GM11168 (cell line): ENCODE data around the gene ZSWIM6.

Source experiments
- in situ Hi-C: fragments of 300-500 bp; cut with MboI; formaldehyde crosslinking; loops from one replicate; pipeline ENCODE4 v1.12.0; 2022; ENCODE audit warnings: low sequenced_read_pairs; ENCODE audit not compliant: unreplicated experiment

The ZSWIM6 gene

DNA sequence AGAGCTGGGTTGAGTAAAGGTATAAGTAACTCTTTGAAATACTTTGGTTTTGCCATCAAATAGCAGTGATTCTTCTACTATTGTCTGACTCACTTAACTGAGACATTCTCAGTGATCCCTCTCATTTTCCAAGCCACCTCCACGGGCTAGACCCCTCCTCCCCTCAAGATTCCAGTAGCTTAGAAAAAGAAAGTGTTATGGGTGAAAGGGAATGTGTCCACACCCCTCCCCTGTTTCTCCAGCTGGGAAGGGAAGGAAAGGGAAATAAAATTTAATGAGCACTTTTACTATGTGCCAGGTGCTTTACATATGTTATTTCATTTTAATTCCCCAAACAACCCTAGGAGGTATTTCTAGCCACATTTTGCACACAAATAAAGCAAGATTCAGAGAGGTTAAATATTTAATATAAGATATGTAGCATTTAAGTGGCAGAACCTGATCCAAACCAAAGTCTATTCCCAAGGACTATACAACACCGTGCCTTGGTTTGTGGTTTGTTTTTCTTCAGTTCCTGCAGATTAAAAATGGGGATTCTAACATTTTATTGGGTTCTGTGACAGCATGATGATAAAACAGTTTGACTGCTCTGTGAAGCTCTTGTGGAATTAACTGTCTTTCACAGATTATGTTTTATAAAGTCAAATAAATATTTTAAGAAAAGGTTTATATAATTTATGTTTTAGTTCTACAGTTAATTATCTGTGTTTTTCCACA is 135.9 kb downstream of the ZSWIM6 start:
- in situ Hi-C loops = no loop called here

DNA sequence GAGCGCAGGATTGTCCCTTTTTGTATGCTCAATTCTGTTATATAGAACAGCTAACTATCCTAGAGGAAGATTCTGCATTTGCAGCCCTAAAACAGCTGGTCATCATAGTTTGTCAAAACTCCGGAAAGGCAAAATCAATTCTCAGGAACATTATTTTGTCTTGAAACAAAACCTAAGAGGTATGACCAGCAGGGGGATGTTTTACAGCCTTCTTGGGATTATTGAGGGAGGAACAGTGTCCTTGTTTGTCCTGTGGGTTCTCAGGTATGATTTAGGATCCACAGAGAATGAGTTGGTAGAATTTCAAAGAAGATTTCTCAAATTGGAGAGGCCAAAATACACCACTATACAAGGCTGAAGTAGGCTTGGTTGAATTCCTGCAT is 136.4 kb downstream of the ZSWIM6 start:
- in situ Hi-C loops = no loop called here

DNA sequence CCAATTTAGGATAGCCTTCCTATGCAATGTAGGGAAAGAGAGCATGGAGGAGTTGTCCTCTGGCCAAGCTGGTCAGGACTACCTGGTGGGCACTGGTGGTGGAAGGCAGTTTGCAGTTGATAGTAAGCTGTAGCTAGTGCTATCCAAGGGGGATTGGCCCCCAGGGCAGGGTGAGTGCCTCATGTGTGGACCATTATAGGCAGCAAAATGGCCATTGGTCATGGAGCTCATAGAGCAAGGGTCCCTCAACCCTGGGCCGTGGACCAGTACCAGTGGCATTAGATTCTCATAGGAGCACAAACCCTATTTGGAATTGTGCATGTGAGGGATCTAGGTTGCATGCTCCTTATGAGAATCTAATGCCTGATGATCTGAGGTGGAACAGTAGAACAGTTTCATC is 139.3 kb downstream of the ZSWIM6 start:
- in situ Hi-C loops = no loop called here

GRCh38 chr5:61472172-61472958 is 140.3 kb downstream of the ZSWIM6 start:
- in situ Hi-C loops = no loop called here

GRCh38 chr5:61474746-61475145 is 142.7 kb downstream of the ZSWIM6 start:
- in situ Hi-C loops = no loop called here

GRCh38 chr5:61477788-61478187 is 145.7 kb downstream of the ZSWIM6 start:
- in situ Hi-C loops = no loop called here

DNA sequence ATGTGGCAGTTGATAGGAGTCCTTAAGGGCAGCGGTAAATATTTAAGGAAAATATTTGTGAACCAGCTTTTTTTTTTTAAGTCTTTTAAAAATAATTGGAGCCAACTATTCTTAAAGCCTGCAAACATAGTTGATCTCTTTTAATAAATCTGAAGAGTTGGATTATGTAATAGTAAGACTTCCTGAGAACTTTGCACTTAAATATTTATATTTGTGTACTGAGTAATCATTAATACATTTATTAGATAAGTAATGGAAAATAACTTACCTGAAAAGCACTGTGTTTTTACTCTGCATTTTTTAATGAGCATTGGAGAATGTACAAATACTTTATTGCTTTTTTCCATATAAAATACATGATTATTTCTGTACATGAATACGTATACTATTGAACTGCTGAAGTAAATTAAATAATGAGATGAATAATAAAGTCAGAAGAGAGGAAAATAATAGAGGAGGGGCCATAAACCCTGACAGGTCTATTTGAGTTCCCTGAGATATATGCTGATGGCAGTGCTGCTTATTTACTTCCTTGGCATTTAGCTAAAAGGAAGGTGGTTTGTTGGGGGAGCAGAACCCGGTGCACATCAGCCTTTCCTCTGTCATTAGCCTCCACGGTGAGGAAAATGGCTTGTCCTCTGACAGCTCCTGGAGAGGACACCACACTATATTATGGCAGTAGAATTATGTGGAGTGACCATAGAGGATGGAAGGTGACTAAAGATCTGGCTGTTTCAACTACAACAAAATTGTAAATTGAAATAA is 148.0 kb downstream of the ZSWIM6 start:
- in situ Hi-C loops = no loop called here

DNA sequence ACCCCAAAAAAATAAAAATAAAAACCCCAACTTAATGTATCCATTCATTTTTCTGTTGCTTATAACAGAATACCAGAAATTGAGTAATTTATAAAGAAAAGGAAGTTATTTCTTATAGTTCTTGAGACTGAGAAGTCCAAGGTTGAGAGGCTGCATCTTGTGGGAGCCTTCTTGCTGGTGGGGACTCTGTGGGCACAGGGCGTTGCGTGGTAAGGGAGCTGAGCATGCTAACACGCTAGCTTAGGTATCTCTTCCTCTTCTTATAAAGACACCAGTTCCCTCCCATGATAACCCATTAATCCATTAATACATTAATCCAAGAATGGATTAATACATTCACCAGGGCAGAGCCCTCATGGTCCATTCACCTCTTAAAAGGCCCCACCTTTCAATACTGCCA is 150.9 kb downstream of the ZSWIM6 start:
- in situ Hi-C loops = no loop called here

DNA sequence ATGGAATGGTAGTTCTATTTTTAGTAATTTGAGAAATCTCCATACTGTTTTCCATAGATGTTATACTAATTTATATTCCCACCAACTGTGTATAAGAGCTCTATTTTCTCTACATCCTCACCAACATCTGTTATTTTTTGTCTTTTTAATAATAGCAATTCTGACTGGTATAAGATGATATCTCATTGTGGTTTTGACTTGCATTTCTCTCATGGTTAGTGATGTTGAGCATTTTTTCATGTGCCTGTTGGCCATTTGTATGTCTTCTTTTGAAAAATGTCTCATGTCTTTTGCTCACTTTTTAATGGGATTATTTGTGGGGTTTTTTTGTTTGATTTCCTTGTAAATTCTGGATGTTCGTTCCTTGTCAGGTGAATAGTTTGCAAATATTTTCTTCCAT is 154.4 kb downstream of the ZSWIM6 start:
- in situ Hi-C loops = no loop called here

GRCh38 chr5:61489574-61489973 is 157.5 kb downstream of the ZSWIM6 start:
- in situ Hi-C loops = no loop called here

DNA sequence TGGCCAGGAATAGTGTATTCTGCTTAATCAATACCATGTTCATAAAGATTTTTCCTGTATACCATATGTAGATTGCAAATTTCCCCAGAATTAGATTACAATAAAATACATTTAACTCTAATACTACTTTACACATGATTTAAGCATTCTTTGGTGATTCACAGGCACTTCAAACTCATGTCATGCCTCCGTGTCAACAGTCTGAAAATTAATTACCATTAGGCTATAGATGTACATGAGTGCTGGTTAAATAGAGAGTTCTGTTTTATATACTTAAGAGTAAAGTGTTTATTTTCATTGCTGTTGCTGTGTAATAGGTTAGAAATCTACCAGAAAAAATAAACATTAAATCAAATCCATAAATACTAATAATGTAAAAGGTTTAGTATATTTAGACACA is 159.8 kb downstream of the ZSWIM6 start:
- in situ Hi-C loops = no loop called here

DNA sequence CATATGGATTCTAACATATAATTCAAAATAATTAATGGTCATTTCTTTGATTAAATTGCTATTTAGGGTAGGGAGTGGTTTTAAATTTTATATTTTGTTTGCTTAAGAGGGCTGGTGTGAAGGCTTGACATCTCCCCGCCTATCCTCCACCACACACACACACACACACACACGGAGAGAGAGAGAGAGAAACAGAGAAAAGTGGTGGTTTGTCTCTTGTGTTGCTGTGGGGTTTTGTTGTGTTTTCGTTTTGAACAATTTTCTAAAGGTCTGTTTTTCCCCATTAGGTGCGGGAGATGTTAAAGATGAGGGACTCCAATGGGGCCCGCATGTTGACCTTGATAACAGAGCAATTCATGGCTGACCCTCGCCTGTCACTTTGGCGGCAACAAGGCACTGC is 161.9 kb downstream of the ZSWIM6 start:
- in situ Hi-C loops = no loop called here

GRCh38 chr5:61496446-61496845 is 164.4 kb downstream of the ZSWIM6 start:
- in situ Hi-C loops = no loop called here

DNA sequence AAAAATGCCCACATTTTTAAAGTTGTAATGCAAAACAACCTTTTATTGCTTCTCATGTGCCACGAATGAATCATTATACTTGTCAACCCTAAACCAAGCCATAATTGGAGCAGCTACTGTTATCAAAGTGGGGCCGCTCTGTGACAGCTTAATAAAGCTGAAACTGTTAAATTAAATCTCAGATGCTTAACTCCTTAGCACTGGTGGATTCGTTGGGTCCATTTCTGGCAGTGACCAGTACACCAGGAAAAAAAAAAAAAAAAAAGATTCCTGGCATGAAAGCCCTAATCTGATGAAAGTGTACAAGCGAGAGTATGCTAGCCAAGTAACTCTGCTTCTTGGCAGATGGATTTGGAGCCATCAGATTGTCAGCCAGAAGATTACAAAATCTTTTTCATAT is 164.8 kb downstream of the ZSWIM6 start:
- in situ Hi-C loops = no loop called here

- in situ Hi-C loops = no loop called here
Measured at GRCh38 chr5:61498121-61498520, 166.1 kb downstream of the ZSWIM6 start.

DNA sequence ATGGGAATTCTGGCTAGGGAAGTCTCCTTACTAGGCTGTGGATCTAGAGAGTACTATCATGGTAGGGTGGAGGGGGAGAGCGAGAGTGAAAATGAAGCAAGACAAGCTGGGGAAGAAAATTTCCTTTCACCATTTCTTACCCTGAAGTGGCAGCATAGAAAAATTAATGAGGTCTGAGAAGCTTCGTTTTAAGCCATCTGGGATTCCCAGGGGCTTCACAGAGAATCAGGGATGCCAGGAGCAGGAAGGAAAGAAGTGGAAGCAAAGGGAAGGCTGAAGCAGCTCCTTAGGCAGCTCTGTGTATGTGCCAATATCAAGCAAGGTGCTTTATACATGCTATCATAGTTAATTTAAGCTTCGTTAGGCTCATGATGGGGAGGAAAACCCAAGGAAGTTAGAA is 169.9 kb downstream of the ZSWIM6 start:
- in situ Hi-C loops = no loop called here

DNA sequence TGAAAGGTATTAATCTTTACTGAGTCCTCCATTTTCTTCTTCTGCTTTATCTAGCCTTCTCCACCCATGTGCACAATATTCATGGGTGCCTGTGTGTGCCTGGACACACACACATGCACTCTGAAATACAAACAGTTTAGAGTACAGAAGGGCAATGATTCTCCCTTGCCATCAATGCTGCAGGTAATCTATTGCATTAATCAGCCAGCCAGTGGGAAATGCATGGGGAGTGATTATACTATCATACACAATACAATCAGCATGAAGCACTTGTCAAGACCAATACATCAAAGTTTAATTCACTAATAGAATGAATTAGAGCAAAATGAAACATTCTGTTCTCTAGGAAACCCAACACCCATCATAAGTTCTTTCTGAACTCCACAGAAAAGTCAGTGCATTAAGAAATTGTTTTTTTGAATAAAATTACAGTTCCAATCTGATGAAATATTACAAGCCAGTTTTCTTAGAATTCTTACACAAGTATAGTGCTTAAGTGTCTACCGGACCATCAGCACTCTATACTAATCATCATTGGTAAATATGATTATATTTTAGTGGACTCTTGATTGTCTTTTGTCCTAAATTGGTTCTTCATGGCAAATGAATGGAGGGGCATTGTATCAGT is 172.2 kb downstream of the ZSWIM6 start:
- in situ Hi-C loops = no loop called here

- in situ Hi-C loops = no loop called here
Measured at GRCh38 chr5:61505281-61505680, 173.2 kb downstream of the ZSWIM6 start.

GRCh38 chr5:61507232-61507631 is 175.2 kb downstream of the ZSWIM6 start:
- in situ Hi-C loops = no loop called here

DNA sequence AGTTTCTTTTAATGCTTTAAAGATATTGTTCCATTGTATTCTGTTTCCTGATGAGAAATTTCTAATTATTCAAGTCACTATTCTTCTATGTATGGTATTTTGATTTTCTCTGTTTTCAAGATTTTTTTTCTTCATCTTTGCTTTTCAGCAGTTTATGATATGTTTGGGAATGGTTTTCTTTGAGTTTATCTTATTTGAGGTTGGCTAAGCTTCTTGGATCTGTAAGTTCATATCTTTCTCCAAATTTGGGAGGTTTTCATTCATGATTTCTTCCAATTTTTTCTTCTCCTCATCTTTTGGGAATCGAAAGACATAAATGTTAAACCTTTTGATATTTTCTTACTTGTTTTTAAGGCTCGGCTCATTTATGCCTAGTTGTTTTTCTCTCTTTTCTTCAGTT is 184.9 kb downstream of the ZSWIM6 start:
- in situ Hi-C loops = no loop called here
